Glutamatergic neuron (in vitro differentiated cells): ENCODE data around the gene ADAMTS4. TPM values are rescaled to one million over a fixed set of nuclear protein-coding genes. Genes with fewer than 3 reads are reported as not detected.
A peak's percentile ranks its signal among the peaks of the same experiment; 100 is the strongest.

Source experiments
- DNase-seq: peaks from one replicate; pipeline ENCODE4 v3.0.0; 2022
- H3K27ac Mint-ChIP-seq: one replicate; pipeline ENCODE4 v1.8.0; 2020; ENCODE audit warnings: mild to moderate bottlenecking, mixed read lengths, inconsistent platforms; ENCODE audit not compliant: unreplicated experiment
- H3K27me3 Mint-ChIP-seq: one replicate; pipeline ENCODE4 v1.8.0; 2020; ENCODE audit warnings: mild to moderate bottlenecking, moderate library complexity, mixed read lengths, inconsistent platforms; ENCODE audit not compliant: unreplicated experiment
- H3K36me3 Mint-ChIP-seq: one replicate; pipeline ENCODE4 v1.8.0; 2020; ENCODE audit warnings: mild to moderate bottlenecking, mixed read lengths, inconsistent platforms; ENCODE audit not compliant: unreplicated experiment
- H3K4me1 Mint-ChIP-seq: one replicate; pipeline ENCODE4 v1.8.0; 2020; ENCODE audit warnings: mild to moderate bottlenecking, low read depth, mixed read lengths, inconsistent platforms; ENCODE audit not compliant: unreplicated experiment
- H3K4me3 Mint-ChIP-seq: one replicate; pipeline ENCODE4 v1.8.0; 2020; ENCODE audit warnings: mild to moderate bottlenecking, mixed read lengths, inconsistent platforms; ENCODE audit not compliant: unreplicated experiment
- H3K9me3 Mint-ChIP-seq: one replicate; pipeline ENCODE4 v1.8.0; 2020; ENCODE audit warnings: mild to moderate bottlenecking, moderate library complexity, mixed read lengths, inconsistent platforms; ENCODE audit not compliant: unreplicated experiment
- total RNA-seq: library from RNA; stranded (reverse); fragmentation: NEBNext Ultra II Directional; extraction: Animal tissue kit (Norgen Biotek cat#: 25700); gene quantifications from one replicate; pipeline ENCODE4 v1.2.1, GENCODE V29; 2021; ENCODE audit not compliant: unreplicated experiment
- TF ChIP-seq, protein P1 (sequence below): fragments of 200-600 bp; sonication (generic); IDR thresholded peaks from one replicate; pipeline ENCODE4 v1.5.0; 2021; ENCODE audit not compliant: partially characterized antibody, unreplicated experiment

The ADAMTS4 gene
- total RNA-seq, 1 donor from 2014 or later: 12.3 TPM

- TF ChIP-seq, protein P1, sequence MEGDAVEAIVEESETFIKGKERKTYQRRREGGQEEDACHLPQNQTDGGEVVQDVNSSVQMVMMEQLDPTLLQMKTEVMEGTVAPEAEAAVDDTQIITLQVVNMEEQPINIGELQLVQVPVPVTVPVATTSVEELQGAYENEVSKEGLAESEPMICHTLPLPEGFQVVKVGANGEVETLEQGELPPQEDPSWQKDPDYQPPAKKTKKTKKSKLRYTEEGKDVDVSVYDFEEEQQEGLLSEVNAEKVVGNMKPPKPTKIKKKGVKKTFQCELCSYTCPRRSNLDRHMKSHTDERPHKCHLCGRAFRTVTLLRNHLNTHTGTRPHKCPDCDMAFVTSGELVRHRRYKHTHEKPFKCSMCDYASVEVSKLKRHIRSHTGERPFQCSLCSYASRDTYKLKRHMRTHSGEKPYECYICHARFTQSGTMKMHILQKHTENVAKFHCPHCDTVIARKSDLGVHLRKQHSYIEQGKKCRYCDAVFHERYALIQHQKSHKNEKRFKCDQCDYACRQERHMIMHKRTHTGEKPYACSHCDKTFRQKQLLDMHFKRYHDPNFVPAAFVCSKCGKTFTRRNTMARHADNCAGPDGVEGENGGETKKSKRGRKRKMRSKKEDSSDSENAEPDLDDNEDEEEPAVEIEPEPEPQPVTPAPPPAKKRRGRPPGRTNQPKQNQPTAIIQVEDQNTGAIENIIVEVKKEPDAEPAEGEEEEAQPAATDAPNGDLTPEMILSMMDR: no peak
- H3K9me3 Mint-ChIP-seq: peaks cover 5% of the 10 kb centered on the region
Measured at GRCh38 chr1:161159913-161160243, 39.0 kb downstream of the ADAMTS4 start.

GRCh38 chr1:161159087-161159912 lies 39.6 kb downstream of the ADAMTS4 start, which contains the start of gene USP21:
TSS of gene USP21 (plus strand) at chr1:161159500. CDS start at chr1:161160641, 1,141 bp downstream.
- Mint-ChIP-seq H3K4me3 (peak within 1 kb of the TSS; percentile 91), H3K9me3 (peaks cover 8% of the 10 kb centered on the region), H3K36me3 (no peaks in the 10 kb centered on the region), H3K27ac (peak within 1 kb of the TSS; percentile 92), H3K27me3 (peaks cover 4% of the 10 kb centered on the region), H3K4me1 (peaks cover 8% of the 10 kb centered on the region)
- peak; percentile 95 for DNase-seq
- TF ChIP-seq, protein P1: no peak

More at GRCh38 chr1:161159913-161160243, 39.0 kb downstream of the ADAMTS4 start:
- H3K27ac Mint-ChIP-seq: peak overlapping the region; percentile 84
- peak overlapping the region; percentile 91 for H3K4me3 Mint-ChIP-seq
- H3K27me3 Mint-ChIP-seq: peaks cover 4% of the 10 kb centered on the region
- no peaks in the 10 kb centered on the region for H3K36me3 Mint-ChIP-seq
- peaks cover 8% of the 10 kb centered on the region for H3K4me1 Mint-ChIP-seq
- DNase-seq: no peak

DNA sequence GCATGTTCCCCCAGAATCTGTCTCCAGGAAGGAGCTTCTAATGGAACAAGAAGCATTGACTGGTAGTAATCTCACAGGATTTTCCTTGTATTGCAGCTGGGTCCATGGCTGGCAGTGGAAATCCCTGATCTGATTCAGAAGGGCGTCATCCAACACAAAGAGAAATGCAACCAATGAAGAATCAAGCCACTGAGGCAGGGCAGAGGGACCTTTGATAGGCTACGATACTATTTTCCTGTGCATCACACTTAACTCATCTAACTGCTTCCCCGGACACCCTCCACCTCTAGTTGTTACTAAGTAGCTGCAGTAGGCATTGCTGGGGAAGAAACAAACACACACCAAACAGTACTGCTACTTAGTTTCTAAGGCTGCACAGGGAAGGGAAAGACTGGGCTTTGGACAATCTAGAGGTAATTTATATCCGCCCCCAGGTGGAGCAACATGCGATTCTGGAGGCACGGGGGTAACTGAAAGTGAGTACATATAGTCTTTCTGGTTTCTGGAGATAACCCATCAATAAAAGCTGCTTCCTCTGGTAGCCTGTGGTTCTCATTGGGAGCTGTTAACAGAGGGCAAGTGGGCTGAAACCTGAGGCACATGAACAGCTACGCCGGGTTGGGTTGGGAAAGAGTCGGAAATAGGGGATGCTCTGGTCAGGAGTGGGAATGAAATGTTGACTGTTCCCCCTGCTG lies 40.4 kb downstream of the ADAMTS4 start:
- no peak for DNase-seq
- H3K36me3 Mint-ChIP-seq: no peaks in the 10 kb centered on the region
- H3K4me3 Mint-ChIP-seq: peak overlapping the region; percentile 91
- H3K9me3 Mint-ChIP-seq: peaks cover 8% of the 10 kb centered on the region
- peaks cover 8% of the 10 kb centered on the region for H3K4me1 Mint-ChIP-seq
- peak overlapping the region; percentile 92 for H3K27ac Mint-ChIP-seq
- H3K27me3 Mint-ChIP-seq: peaks cover 9% of the 10 kb centered on the region
- TF ChIP-seq, protein P1: no peak

DNA sequence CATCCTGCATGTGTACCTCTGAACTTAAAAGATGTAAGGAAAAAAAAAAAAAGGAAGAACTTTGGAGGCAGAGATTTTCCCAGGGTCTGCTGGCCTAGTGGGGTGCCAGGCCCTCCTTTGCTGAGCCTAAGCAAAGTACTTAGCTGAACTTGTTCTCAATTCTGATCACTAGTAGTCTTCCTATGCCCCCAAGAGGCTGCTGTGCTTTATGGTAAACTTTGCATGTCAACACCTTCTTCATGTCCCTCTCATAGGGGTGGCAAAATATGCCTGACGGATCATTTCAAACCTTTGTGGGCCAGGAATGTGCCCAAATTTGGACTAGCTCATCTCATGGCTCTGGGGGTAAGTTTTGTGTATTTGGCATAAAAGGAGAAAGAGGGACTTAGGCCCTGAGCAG lies 41.0 kb downstream of the ADAMTS4 start:
- peaks cover 8% of the 10 kb centered on the region for H3K4me1 Mint-ChIP-seq
- H3K4me3 Mint-ChIP-seq: no peak overlapping the region
- H3K9me3 Mint-ChIP-seq: peaks cover 8% of the 10 kb centered on the region
- no peak for DNase-seq
- peaks cover 9% of the 10 kb centered on the region for H3K27me3 Mint-ChIP-seq
- TF ChIP-seq, protein P1: no peak
- peak overlapping the region; percentile 92 for H3K27ac Mint-ChIP-seq
- H3K36me3 Mint-ChIP-seq: no peaks in the 10 kb centered on the region
